Upper lobe of left lung (tissue), 6 donors: Measurements from ENCODE around the gene PGR. TPM values are rescaled to one million over a fixed set of nuclear protein-coding genes. Genes with fewer than 3 reads are reported as not detected.

ENCODE experiments used
- ATAC-seq, 2 donors: fragments of 200-7000 bp; cut with Tn5 transposase; one replicate each; pipeline ENCODE4 v1.9.1; 2022; ENCODE audit warnings: mild to moderate bottlenecking in 2 of 2, moderate library complexity in 2 of 2; ENCODE audit not compliant: low FRiP score in 2 of 2
- DNase-seq, 2 donors: peaks; one replicate each; pipeline ENCODE4 v3.0.0-alpha.2; 2019 to 2020
- H3K27ac ChIP-seq, 4 donors: fragments of 200-600 bp; sonication (generic); one replicate each; pipeline ENCODE4 v1.5.1; 2016 to 2019
- H3K27me3 ChIP-seq, 4 donors: fragments of 200-600 bp; sonication (generic); one replicate each; pipeline ENCODE4 v1.5.1; 2017 to 2019
- H3K36me3 ChIP-seq, 4 donors: fragments of 200-600 bp; sonication (generic); one replicate each; pipeline ENCODE4 v1.5.1; 2016 to 2019
- H3K4me1 ChIP-seq, 4 donors: fragments of 200-600 bp; sonication (generic); one replicate each; pipeline ENCODE4 v1.5.1; 2018 to 2019
- H3K4me3 ChIP-seq, 4 donors: fragments of 200-600 bp; sonication (generic); one replicate each; pipeline ENCODE4 v1.5.1; 2017 to 2019; ENCODE audit warnings: mild to moderate bottlenecking in 2 of 4, moderate library complexity in 1 of 4
- H3K9me3 ChIP-seq, 4 donors: fragments of 200-600 bp; sonication (generic); one replicate each; pipeline ENCODE4 v1.5.1; 2018 to 2019
- EP300 ChIP-seq, 4 donors: sonication (generic); formaldehyde crosslinking; IDR thresholded peaks; one replicate each; pipeline ENCODE4 v1.5.1; 2017; ENCODE audit warnings: antibody characterized with exemption in 4 of 4, control low read depth in 2 of 4
- POLR2A ChIP-seq, 4 donors: fragments of 450-650 bp; IDR thresholded peaks; one replicate each; pipeline ENCODE4 v1.5.1; 2016 to 2017; ENCODE audit warnings: antibody characterized with exemption in 4 of 4, mild to moderate bottlenecking in 2 of 4
- POLR2AphosphoS5 ChIP-seq, 2 donors: sonication (generic); formaldehyde crosslinking; IDR thresholded peaks; one replicate each; pipeline ENCODE4 v1.5.1; 2017; ENCODE audit warnings: antibody characterized with exemption in 2 of 2
- WGBS, 2 donors: methylation state at CpG; one replicate each; pipeline ENCODE4 v1.1.5; 2017 to 2018; 5-methylcytosine and 5-hydroxymethylcytosine counted together
- total RNA-seq, 6 donors: library from RNA; depleted of rRNA in 4 of 6; stranded (reverse); fragments of >200 nt in 4 of 6; gene quantifications; one replicate each; pipeline versions ENCODE4 v1.1.0 to v1.2.1, GENCODE V29; 2016 to 2021
- TF ChIP-seq, protein P1 (sequence below), 6 experiments: fragments of 450-650 bp in 4 of 6; fragments of 200-600 bp in 2 of 6; sonication (generic) in 2 of 6; IDR thresholded peaks; one replicate each; pipeline ENCODE4 v1.5.1; 2016 to 2019; ENCODE audit warnings: antibody characterized with exemption in 6 of 6
- donor health status: DM: no; HTN: no; CAD: no; lungs with moderate emphysema.
- donor health status: DM: no; HTN: yes; CAD: no; lungs with severe emphysema.

Gene PGR
- total RNA-seq, 6 donors from 2014 or later = 0.94 to 4.2 (median 2.3) TPM

DNA sequence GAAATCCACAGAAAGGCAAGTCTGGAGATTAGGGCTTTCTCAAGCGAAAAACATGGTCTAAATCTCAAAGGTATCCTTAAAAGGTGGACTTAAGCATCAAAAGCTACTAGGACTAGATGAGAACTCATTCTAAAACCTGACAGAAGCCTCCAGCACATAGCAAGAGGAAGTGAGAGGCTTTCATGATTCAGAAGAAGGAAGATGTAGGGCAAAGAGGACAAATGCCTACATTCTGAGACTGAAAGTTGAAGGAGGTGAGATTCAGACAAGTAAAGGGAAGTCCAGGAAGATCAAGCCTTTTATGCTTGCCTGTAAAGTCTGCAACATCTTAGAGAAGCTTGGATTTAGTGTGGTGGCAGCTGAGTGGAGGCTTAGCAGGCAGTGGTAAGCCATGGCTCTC, 98.9 kb downstream of the PGR start:
- 73 to 82% methylated on average over 1 of the region's 1 CpG for WGBS, 2 donors
- Histone ChIP-seq H3K9me3 (no peaks in the 10 kb centered on the region), H3K36me3 (no peaks in the 10 kb centered on the region), H3K4me1 (no peaks in the 10 kb centered on the region), H3K27ac (no peak overlapping the region), H3K4me3 (no peak overlapping the region), H3K27me3 (no peaks in the 10 kb centered on the region)
- no peak for TF ChIP-seq POLR2AphosphoS5 (IDR thresholded peaks at IDR 0.05)
- TF ChIP-seq, protein P1, sequence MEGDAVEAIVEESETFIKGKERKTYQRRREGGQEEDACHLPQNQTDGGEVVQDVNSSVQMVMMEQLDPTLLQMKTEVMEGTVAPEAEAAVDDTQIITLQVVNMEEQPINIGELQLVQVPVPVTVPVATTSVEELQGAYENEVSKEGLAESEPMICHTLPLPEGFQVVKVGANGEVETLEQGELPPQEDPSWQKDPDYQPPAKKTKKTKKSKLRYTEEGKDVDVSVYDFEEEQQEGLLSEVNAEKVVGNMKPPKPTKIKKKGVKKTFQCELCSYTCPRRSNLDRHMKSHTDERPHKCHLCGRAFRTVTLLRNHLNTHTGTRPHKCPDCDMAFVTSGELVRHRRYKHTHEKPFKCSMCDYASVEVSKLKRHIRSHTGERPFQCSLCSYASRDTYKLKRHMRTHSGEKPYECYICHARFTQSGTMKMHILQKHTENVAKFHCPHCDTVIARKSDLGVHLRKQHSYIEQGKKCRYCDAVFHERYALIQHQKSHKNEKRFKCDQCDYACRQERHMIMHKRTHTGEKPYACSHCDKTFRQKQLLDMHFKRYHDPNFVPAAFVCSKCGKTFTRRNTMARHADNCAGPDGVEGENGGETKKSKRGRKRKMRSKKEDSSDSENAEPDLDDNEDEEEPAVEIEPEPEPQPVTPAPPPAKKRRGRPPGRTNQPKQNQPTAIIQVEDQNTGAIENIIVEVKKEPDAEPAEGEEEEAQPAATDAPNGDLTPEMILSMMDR (IDR thresholded peaks at IDR 0.05) = no peak
- TF ChIP-seq EP300 (IDR thresholded peaks at IDR 0.05) = no peak
- TF ChIP-seq POLR2A (IDR thresholded peaks at IDR 0.05) = no peak
- DNase-seq = no peak
- ATAC-seq = no peak

DNA sequence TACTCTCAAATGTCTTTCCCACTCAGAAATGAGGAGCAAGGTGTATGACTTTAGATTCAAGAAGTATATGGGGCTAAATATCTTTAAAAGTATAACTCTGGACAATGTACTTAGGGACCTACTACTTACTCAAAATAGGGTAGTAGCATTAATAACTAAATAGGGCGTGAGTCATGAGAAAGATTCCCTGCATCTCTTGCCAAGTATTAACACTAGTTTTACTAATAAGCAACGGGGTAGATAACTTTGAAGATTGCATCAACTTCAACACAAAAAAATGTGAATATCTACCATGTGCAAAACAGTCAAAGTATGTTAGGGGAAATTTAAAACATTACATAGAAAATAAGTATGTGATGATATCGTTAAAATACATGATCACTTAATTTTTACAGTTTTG, 99.6 kb downstream of the PGR start:
- no peaks in the 10 kb centered on the region for H3K4me1 ChIP-seq
- H3K27me3 ChIP-seq = no peaks in the 10 kb centered on the region
- H3K27ac ChIP-seq = no peak overlapping the region
- TF ChIP-seq EP300 (IDR thresholded peaks at IDR 0.05) (no peak), POLR2A (IDR thresholded peaks at IDR 0.05) (no peak), POLR2AphosphoS5 (IDR thresholded peaks at IDR 0.05) (no peak)
- TF ChIP-seq, protein P1 (IDR thresholded peaks at IDR 0.05) = no peak
- H3K9me3 ChIP-seq = no peaks in the 10 kb centered on the region
- DNase-seq (no peak), ATAC-seq (no peak)
- H3K36me3 ChIP-seq = no peaks in the 10 kb centered on the region
- WGBS, 2 donors = 57 to 78% methylated on average over 3 of the region's 3 CpGs
- no peak overlapping the region for H3K4me3 ChIP-seq

DNA sequence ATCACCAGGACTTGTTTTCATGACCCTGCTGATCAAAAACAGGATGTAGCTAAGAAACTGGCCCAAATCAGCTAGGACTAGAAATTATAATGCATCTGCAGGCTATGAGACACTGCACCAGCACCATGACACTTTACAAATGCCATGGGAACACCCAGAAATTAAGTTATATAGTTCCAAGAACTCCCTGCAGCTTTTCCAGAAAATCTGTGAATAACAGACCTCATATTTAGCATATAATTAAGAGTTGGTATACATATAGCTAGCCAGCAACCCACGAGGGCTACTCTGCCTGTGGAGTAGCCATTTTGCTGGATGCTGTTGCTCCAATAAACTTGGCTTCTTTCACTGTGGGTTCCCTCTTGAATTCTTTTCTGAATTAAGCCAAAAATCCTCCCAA, 101.0 kb downstream of the PGR start:
- 27 to 46% methylated on average over 1 of the region's 1 CpG for WGBS, 2 donors
- Histone ChIP-seq H3K9me3 (no peaks in the 10 kb centered on the region), H3K4me1 (no peaks in the 10 kb centered on the region), H3K27ac (no peak overlapping the region), H3K4me3 (no peak overlapping the region), H3K36me3 (no peaks in the 10 kb centered on the region), H3K27me3 (no peaks in the 10 kb centered on the region)
- ATAC-seq = no peak
- TF ChIP-seq, protein P1 (IDR thresholded peaks at IDR 0.05) = no peak
- no peak for TF ChIP-seq POLR2AphosphoS5 (IDR thresholded peaks at IDR 0.05)
- TF ChIP-seq POLR2A (IDR thresholded peaks at IDR 0.05) = no peak
- TF ChIP-seq EP300 (IDR thresholded peaks at IDR 0.05) = no peak
- no peak for DNase-seq

DNA sequence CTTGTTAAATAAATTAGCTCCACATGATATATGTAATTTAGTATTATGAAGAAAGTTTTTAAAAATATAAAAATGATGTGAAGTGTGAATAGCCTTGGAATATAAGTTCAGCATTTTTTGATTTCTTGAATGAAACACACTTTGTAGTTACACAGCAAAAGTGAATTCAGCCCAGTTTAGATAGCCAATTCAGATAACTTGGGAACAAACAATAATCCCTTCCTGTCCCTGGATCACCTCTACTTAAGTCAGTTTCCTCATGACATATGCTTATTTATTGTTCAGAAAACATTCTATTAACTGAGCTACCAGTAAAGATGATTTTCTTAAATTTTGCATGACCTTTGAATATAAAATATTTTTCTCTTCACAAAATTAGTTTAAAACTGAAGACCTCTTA, 107.4 kb downstream of the PGR start:
- TF ChIP-seq, protein P1 (IDR thresholded peaks at IDR 0.05) = no peak
- TF ChIP-seq POLR2A (IDR thresholded peaks at IDR 0.05) (no peak), EP300 (IDR thresholded peaks at IDR 0.05) (no peak), POLR2AphosphoS5 (IDR thresholded peaks at IDR 0.05) (no peak)
- Histone ChIP-seq H3K36me3 (no peaks in the 10 kb centered on the region), H3K9me3 (no peaks in the 10 kb centered on the region), H3K27me3 (no peaks in the 10 kb centered on the region), H3K4me1 (no peaks in the 10 kb centered on the region), H3K27ac (no peak overlapping the region), H3K4me3 (no peak overlapping the region)
- DNase-seq (no peak), ATAC-seq (no peak)

DNA sequence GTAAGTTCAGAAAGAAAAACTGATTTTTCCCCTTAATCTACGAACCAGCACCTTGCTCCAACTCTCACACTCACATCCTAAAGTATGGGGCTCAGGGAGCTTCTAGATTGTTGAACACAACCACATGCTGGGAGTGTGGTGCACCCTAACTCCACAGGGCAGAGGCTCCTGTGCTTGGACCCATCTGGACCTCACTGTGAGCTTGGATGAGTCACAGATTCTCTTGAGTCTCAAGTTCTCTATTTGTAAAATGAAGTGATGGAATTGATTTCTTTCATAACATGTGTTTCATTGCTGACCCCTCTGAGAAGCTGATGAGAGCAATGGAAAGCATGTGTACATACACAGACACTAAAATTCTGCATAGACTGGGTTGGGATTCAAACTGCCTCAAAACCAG, 109.7 kb downstream of the PGR start:
- DNase-seq = no peak
- H3K4me1 ChIP-seq = no peaks in the 10 kb centered on the region
- TF ChIP-seq, protein P1 (IDR thresholded peaks at IDR 0.05) = no peak
- TF ChIP-seq POLR2A (IDR thresholded peaks at IDR 0.05) (no peak), POLR2AphosphoS5 (IDR thresholded peaks at IDR 0.05) (no peak), EP300 (IDR thresholded peaks at IDR 0.05) (no peak)
- no peaks in the 10 kb centered on the region for H3K27me3 ChIP-seq
- H3K27ac ChIP-seq = no peak overlapping the region
- 57 to 83% methylated on average over 1 of the region's 1 CpG for WGBS, 2 donors
- no peaks in the 10 kb centered on the region for H3K9me3 ChIP-seq
- ATAC-seq = no peak
- H3K36me3 ChIP-seq = no peaks in the 10 kb centered on the region
- H3K4me3 ChIP-seq = no peak overlapping the region
